OCI-LY7 (cell line): ENCODE measurements around the gene ULK3.

Experiments used
- EZH2phosphoT487 ChIP-seq: fragments of 200-600 bp; sonication (generic); IDR thresholded peaks from 2 replicates; pipeline ENCODE4 v1.6.1; 2018; ENCODE audit warnings: low read depth, borderline replicate concordance, mild to moderate bottlenecking, mixed run types, antibody characterized with exemption, low read length, moderate library complexity, mixed read lengths
- TF ChIP-seq, protein P1 (sequence below): fragments of 200-600 bp; sonication (generic); conservative IDR thresholded peaks from 2 replicates; pipeline ENCODE4 v1.5.1; 2014; ENCODE audit warnings: mild to moderate bottlenecking, antibody characterized with exemption, low read length, moderate library complexity, mixed read lengths

DNA sequence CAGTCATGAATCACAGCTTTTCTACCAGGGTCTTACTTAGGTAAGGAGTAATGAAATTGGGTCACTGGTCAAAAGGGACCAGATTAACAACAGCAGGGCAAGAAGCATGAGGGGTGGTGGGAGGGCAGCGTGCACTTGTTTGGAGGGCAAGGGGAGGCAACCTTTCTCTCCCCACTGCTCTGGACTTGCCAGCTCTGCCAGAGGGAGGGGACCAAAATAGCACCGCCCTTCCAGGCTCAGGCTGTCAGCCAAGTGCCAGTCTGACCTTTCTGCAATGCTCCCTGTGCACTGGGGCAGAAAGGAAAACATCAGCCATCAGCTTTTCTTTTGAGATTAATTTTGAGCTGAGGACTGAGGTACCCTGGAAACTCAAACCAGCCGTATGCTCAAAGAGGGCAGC lies 4.5 kb upstream of the ULK3 start:
- TF ChIP-seq, protein P1, sequence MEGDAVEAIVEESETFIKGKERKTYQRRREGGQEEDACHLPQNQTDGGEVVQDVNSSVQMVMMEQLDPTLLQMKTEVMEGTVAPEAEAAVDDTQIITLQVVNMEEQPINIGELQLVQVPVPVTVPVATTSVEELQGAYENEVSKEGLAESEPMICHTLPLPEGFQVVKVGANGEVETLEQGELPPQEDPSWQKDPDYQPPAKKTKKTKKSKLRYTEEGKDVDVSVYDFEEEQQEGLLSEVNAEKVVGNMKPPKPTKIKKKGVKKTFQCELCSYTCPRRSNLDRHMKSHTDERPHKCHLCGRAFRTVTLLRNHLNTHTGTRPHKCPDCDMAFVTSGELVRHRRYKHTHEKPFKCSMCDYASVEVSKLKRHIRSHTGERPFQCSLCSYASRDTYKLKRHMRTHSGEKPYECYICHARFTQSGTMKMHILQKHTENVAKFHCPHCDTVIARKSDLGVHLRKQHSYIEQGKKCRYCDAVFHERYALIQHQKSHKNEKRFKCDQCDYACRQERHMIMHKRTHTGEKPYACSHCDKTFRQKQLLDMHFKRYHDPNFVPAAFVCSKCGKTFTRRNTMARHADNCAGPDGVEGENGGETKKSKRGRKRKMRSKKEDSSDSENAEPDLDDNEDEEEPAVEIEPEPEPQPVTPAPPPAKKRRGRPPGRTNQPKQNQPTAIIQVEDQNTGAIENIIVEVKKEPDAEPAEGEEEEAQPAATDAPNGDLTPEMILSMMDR, result no peak
- TF ChIP-seq EZH2phosphoT487, result no peak
